ENCODE measurements around the gene UNC13D. TPM values are rescaled to one million over a fixed set of nuclear protein-coding genes. Genes with fewer than 3 reads are reported as not detected.
"Not testable (repeated sequence)": the region's sequence is repeated elsewhere in the genome, so short reads cannot be mapped to it uniquely, and the experiment has no call there.

UNC13D gene
- total RNA-seq, 1 experiment from 2014 or later: 0.57 TPM

DNA sequence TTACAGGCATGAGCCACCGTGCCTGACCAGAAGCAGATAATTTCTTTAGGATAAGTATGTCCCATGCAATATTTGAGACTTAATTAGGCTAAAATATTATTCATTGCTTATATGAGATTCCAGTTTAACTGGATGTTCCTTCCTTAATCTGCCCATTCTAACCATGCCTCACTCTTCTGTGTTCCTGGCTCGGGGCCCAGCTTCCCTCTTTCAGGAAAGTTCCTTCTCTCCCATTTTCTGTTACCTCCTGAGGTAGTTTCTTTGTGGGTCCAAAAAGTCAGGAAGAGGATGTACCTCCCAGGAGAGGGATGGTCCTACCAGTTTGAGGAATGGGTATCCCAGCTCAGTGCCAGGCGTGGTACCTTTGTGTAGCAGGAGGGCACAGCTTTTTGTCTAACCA lies 36.3 kb downstream of the UNC13D start:
- DNase-seq (ENCODE audit: extremely low read depth, low read depth): no peak

DNA sequence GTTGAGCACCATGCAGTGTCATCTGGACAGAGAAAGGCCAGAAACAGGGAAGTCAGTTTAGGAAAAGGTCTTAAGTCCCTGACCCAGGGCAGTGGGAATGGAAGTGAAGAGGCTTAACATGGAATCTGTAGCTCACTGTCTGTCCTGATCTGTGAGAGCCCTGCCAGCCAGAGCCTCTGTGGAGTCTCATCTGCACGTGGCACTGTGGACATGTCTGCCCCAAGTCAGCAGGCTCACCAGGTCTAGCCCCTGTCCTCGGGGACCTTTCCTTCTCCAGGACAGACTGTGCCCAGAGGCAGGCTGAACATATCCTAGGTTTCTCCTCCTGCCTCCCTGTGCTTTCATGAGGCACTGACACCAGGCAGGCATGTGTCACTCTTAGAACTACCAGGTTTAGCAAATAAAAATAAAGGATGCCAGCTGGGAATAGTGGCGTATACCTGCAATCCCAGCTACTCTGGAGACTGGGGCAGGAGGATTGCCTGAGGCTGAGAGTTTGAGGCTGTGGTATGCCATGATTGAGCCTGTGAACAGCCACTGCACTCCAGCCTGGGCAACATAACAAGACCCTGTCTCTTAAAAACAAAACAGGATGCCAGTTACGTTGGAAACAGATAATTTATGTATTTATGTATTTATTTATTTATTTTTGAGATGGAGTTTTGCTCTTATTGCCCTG lies 37.2 kb downstream of the UNC13D start:
- DNase-seq (ENCODE audit: extremely low read depth, low read depth): no peak

DNA sequence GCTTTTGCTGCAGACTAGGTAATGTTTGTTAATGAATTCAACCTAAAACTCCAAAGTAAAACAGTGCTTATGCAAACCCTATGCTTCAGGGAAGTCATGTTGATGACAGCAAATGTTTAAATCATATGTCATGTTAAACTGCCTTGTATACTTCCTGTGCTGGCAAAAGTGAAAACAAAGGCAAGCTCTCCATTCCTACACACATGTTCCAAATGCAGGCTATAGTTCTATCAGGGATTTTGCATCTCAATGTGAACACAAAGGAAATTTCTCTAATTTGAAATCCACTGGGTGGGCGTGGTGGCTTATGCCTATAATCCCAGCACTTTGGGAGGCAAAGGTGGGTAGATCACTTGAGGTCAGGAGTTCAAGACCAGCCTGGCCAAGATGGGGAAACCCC lies 40.3 kb downstream of the UNC13D start:
- no peak for DNase-seq (ENCODE audit: extremely low read depth, low read depth)

DNA sequence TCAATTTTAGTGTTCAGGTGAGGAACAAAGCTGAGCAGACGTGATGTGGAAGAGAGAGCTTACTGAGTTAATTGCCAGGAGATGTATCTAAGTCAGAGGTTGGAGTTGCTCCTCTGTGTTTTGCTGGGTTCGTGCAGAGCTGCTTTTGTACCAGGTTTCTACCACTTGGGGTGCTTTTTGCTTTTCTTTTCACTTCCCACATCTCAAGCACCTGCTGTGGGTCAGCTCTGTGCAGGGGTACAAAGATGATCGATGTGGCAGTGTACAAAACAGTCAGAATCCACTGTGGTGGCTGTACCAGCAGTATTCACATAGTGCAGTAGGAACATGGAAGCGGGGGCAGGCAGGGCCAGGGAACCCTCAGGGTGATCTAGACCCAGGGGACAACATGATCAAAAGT lies 44.8 kb downstream of the UNC13D start:
- DNase-seq (ENCODE audit: extremely low read depth, low read depth): no peak

- no peak for DNase-seq (ENCODE audit: extremely low read depth, low read depth)
Measured at GRCh38 chr17:75795820-75796607, 48.2 kb downstream of the UNC13D start.

DNA sequence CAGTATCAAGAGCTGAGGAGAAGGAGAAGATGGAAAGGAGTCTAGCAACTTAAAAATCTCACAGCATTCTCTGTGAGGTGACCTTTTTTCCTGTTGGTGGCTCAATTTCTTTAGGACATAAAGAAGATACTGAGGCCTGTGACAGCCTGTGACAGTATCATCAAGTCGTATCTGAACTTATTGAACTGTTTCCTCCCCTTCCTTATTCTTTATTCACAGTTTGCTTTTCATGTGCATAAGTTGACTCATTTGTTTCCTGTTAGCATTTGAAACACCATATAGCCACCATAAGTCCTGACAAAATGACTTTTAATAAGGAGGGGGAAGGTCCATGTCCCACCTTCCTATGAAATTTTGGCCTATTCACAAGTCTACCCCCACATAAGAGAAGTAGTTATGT lies 50.7 kb downstream of the UNC13D start:
- DNase-seq (ENCODE audit: extremely low read depth, low read depth): no peak

GRCh38 chr17:75791254-75791653 lies 53.0 kb downstream of the UNC13D start:
- DNase-seq (ENCODE audit: extremely low read depth, low read depth): no peak

GRCh38 chr17:75785016-75785890 lies 59.0 kb downstream of the UNC13D start:
- peak; percentile 74 for DNase-seq (ENCODE audit: extremely low read depth, low read depth)

DNA sequence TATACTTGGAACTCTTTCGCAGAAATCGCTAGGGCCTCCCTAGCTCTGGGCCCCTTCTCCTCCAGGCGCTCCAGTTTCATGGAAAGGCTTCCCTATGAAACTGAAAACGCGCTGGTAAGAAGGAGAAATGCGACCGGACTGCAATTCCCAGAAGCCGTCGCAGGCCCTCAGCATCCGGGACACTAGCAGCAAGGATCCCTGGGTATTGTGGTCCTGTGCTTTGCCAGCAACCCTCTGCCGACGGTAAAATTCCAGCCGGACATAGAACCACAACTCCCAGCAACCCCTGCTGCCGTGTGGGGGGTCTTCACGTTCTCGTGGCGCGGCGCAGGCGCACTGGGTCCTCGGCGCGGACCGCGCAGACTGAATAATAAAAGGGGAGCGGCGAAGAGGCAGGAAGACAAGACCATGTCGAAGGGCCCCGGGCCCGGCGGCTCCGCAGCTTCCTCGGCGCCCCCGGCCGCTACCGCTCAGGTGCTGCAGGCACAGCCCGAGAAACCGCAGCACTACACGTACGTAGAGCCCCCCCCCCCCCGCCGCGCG lies 59.7 kb downstream of the UNC13D start, which contains the start of gene UNK:
Gene UNK, plus strand, starts transcription at position 334 of the 543 bp plus-strand sequence. Its CDS starts 75 bp downstream, at position 409.
- DNase-seq (ENCODE audit: extremely low read depth, low read depth): peak; percentile 99

- DNase-seq (ENCODE audit: extremely low read depth, low read depth): no peak
Measured at GRCh38 chr17:75783803-75784472, 60.3 kb downstream of the UNC13D start.

DNA sequence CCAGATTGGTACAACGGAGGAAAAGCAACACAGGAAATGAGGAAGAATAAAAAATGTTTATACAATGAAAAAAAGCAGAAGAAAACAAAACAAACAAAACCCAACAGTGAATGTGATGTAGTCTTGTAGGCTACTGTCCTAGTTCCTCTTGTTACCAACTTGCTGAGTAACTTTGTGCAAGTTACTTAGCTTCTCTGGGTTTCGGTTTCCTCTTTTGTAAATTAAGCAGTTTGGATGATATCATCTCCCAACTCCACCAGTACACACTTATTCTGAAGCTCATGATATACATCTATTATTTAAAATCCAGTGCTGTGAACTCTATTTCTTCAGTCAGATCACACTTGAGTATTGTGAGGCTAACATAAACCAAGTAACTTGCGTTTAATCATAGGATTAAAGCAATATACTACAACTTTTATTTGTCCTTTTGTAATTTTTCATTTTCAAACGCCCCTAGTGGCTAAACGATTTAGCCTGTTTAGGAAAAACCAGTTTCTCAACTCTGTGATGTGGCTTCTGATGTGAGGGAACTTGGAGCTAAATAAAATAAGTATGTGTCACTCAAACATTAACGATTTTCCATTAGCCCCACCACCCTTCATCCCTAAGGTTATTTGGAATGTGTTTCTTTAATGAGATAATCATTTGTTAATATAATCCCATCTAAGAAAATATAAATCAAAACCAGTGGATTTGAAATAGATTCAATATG lies 61.0 kb downstream of the UNC13D start:
- DNase-seq (ENCODE audit: extremely low read depth, low read depth): peak; percentile 49

DNA sequence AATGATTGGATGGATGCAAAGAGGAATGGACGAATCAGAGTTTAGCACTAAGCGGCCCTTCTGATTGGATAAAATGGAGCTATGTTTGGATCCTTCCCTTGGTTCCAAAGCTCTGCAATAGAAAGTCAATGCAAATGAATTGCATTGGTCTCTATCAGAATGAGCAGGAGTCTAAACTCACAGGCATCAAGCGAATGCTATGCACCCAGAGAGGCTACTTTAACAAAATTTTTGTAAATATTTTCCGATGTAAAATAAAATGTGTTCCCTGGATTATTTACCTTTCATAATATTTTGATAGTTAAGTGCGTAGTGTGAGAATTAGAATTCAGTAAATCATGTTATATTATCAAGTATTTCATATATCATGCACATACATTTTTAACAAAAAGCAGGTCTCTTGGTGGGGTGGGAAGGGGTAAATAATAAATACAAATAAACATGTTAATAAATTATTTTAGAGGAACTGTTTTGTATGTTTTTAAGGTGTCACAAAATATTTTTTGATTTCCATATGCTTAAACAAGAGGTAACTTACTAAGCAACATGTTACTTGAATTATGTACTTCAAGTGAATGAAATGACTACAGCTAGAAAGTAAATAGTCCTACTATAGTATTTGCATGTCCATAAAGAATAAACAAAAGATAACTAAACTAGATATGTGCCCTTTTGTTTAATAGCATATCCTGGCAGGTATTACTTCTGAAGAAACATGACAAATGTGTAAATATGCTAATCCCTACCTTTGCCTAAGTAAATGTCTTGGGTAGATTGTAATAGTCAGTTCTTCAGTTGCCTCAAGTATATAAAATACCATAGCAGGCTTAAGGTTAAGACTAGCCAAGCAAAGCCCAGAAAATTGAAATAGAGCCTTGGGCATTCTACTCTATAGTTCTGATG lies 64.0 kb downstream of the UNC13D start:
- DNase-seq (ENCODE audit: extremely low read depth, low read depth): no peak

DNA sequence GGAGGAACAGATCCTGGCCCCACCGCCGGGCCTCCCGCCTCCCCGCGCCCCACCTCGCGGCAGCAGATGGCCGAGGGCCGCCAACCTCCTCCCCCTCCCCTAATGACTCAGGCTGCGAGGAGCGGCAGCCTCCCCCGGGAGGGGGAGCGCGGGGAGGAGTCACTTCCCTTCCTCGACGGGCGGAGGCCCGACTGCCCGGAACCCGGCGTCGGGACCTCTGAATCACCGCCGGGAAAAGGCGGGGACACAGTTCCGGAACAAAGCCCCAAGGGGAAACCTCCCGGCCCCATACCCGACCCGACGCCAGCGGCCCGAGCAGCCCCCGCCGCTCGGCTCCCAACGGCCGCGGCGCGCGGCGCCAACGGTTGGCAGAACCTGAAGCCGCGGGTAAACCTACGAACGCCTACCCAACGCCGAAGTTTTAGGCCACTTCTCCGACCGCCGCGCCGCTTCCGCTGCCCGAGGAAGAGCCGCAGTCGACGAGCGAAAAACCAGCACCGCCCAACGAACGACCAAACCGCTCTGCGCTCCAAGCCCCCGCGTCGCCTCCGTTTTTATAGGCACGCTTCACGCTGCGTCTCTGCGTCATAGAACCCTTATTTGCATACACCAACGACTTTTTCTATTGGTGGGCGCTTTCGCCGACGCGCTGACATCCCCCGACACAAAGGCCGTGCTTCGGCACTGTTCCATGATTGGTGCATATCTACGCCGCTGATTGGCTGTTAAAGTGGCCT lies 64.8 kb downstream of the UNC13D start:
- peak; percentile 100 for DNase-seq (ENCODE audit: extremely low read depth, low read depth)

GRCh38 chr17:75778861-75779249 lies 65.3 kb downstream of the UNC13D start:
- no peak for DNase-seq (ENCODE audit: extremely low read depth, low read depth)

- DNase-seq (ENCODE audit: extremely low read depth, low read depth): not testable (repeated sequence)
Measured at GRCh38 chr17:75778066-75778860, 65.9 kb downstream of the UNC13D start.

GRCh38 chr17:75777296-75777922 lies 66.8 kb downstream of the UNC13D start:
- DNase-seq (ENCODE audit: extremely low read depth, low read depth): no peak
